DND-41 (cell line): Measurements from ENCODE around the gene LAYN.

Experiments
- ATAC-seq: fragments of 200-7000 bp; cut with Tn5 transposase; 3 replicates; pipeline ENCODE4 v1.9.1; 2021; ENCODE audit warnings: low read depth; ENCODE audit not compliant: insufficient read depth
- DNase-seq: peaks from one replicate; pipeline ENCODE4 v3.0.0-alpha.2; 2020
- H2AFZ ChIP-seq: 2 replicates; pipeline ENCODE4 v1.6.0; 2012; ENCODE audit warnings: low read depth, low read length
- H3K27ac ChIP-seq: 2 replicates; pipeline ENCODE4 v1.5.1; 2012; ENCODE audit warnings: low read length, inconsistent platforms
- H3K27me3 ChIP-seq: fragments of 200-600 bp; sonication (generic); 2 replicates; pipeline ENCODE4 v1.6.0; 2012; ENCODE audit warnings: low read length, mild to moderate bottlenecking, inconsistent platforms; ENCODE audit not compliant: insufficient read depth, poor library complexity
- H3K36me3 ChIP-seq: 2 replicates; pipeline ENCODE4 v1.5.1; 2012; ENCODE audit warnings: low read length, inconsistent platforms; ENCODE audit not compliant: insufficient read depth
- H3K4me1 ChIP-seq: 2 replicates; pipeline ENCODE4 v1.5.1; 2012; ENCODE audit warnings: mild to moderate bottlenecking, low read length; ENCODE audit not compliant: insufficient read depth
- H3K4me2 ChIP-seq: 2 replicates; pipeline ENCODE4 v1.6.0; 2012; ENCODE audit warnings: mild to moderate bottlenecking, moderate library complexity, low read length, inconsistent platforms; ENCODE audit not compliant: insufficient read depth
- H3K4me3 ChIP-seq, 2 experiments: fragments of 200-600 bp in 1 of 2; shearing (Covaris generic) in 1 of 2; 2 replicates each; pipeline ENCODE4 v1.5.1; 2012 to 2016; ENCODE audit warnings: inconsistent platforms in 2 of 2, low read length in 2 of 2, mild to moderate bottlenecking in 2 of 2, low read depth in 1 of 2, moderate library complexity in 1 of 2
- H3K79me2 ChIP-seq: 2 replicates; pipeline ENCODE4 v1.6.0; 2012; ENCODE audit warnings: low read length, inconsistent platforms; ENCODE audit not compliant: insufficient read depth
- H3K9ac ChIP-seq: 2 replicates; pipeline ENCODE4 v1.6.0; 2012; ENCODE audit warnings: low read depth, mild to moderate bottlenecking, inconsistent platforms, low read length, moderate library complexity
- H3K9me3 ChIP-seq: 2 replicates; pipeline ENCODE4 v1.5.1; 2012; ENCODE audit warnings: low read length, moderate library complexity, mild to moderate bottlenecking, inconsistent platforms; ENCODE audit not compliant: insufficient read depth, severe bottlenecking
- H4K20me1 ChIP-seq: 2 replicates; pipeline ENCODE4 v1.6.0; 2012; ENCODE audit warnings: low read length; ENCODE audit not compliant: insufficient read depth
- CTCF ChIP-seq: IDR thresholded peaks from 2 replicates; pipeline ENCODE4 v1.5.1; 2012; ENCODE audit warnings: borderline replicate concordance, low read length, moderate library complexity, mild to moderate bottlenecking; ENCODE audit not compliant: poor library complexity, severe bottlenecking; ENCODE audit errors: extremely low read depth
- EZH2 ChIP-seq: IDR thresholded peaks from 3 replicates; pipeline ENCODE4 v1.6.1; 2012; ENCODE audit warnings: borderline replicate concordance, low read depth, mild to moderate bottlenecking, moderate library complexity, low read length, inconsistent platforms; ENCODE audit not compliant: severe bottlenecking

Gene LAYN

GRCh38 chr11:111561791-111562325 lies 21.3 kb downstream of the LAYN start:
- ATAC-seq = no peak
- Histone ChIP-seq H3K79me2 (no peaks in the 10 kb centered on the region), H3K27me3 (no peaks in the 10 kb centered on the region), H3K9ac (no peak overlapping the region), H3K9me3 (no peaks in the 10 kb centered on the region), H3K4me1 (no peaks in the 10 kb centered on the region), H3K4me3 (no peak overlapping the region), H3K4me2 (no peak overlapping the region), H2AFZ (no peak overlapping the region), H4K20me1 (no peaks in the 10 kb centered on the region), H3K36me3 (no peaks in the 10 kb centered on the region), H3K27ac (no peak overlapping the region)
- TF ChIP-seq CTCF = no peak
- DNase-seq = no peak

- H3K4me2 ChIP-seq = no peak overlapping the region
- no peaks in the 10 kb centered on the region for H3K27me3 ChIP-seq
- no peak for DNase-seq
- no peak overlapping the region for H3K9ac ChIP-seq
- H3K79me2 ChIP-seq = no peaks in the 10 kb centered on the region
- H2AFZ ChIP-seq = no peak overlapping the region
- no peaks in the 10 kb centered on the region for H4K20me1 ChIP-seq
- no peaks in the 10 kb centered on the region for H3K36me3 ChIP-seq
- ATAC-seq = no peak
- H3K9me3 ChIP-seq = no peaks in the 10 kb centered on the region
- no peaks in the 10 kb centered on the region for H3K4me1 ChIP-seq
- no peak for TF ChIP-seq EZH2
- no peak for TF ChIP-seq CTCF
- no peak overlapping the region for H3K27ac ChIP-seq
- no peak overlapping the region for H3K4me3 ChIP-seq
Measured at GRCh38 chr11:111562692-111563389, 22.3 kb downstream of the LAYN start.

GRCh38 chr11:111565114-111565720 lies 24.7 kb downstream of the LAYN start:
- TF ChIP-seq CTCF (peak; percentile 87), EZH2 (no peak)
- H3K4me1 ChIP-seq = no peaks in the 10 kb centered on the region
- H3K4me2 ChIP-seq = no peak overlapping the region
- no peak overlapping the region for H3K4me3 ChIP-seq
- DNase-seq (peak; percentile 74), ATAC-seq (peak; percentile 82)
- H3K36me3 ChIP-seq = no peaks in the 10 kb centered on the region
- H3K79me2 ChIP-seq = no peaks in the 10 kb centered on the region
- H3K9me3 ChIP-seq = no peaks in the 10 kb centered on the region
- no peaks in the 10 kb centered on the region for H3K27me3 ChIP-seq
- H3K27ac ChIP-seq = peak overlapping the region; percentile 49; the same call in 1 of the 2 replicates
- peak overlapping the region; percentile 59; the same call in 1 of the 2 replicates for H2AFZ ChIP-seq
- no peak overlapping the region for H3K9ac ChIP-seq
- no peaks in the 10 kb centered on the region for H4K20me1 ChIP-seq
